OCI-LY3 (cell line): Measurements from ENCODE around the gene MSTO1.
"Not testable (repeated sequence)": the region's sequence is repeated elsewhere in the genome, so short reads cannot be mapped to it uniquely, and the experiment has no call there.

Experiments
- H2AFZ ChIP-seq: fragments of 200-600, 300-600 bp; shearing (Covaris generic); 2 replicates; pipeline ENCODE4 v1.6.0; 2014; ENCODE audit warnings: antibody characterized with exemption, low read depth, low read length
- H3K27ac ChIP-seq: fragments of 200-600, 300-600 bp; sonication (generic); 2 replicates; pipeline ENCODE4 v1.5.1; 2014; ENCODE audit warnings: mild to moderate bottlenecking, low read length, moderate library complexity, mixed read lengths
- H3K27me3 ChIP-seq: fragments of 200-600, 300-600 bp; sonication (generic); 2 replicates; pipeline ENCODE4 v1.6.1; 2014; ENCODE audit warnings: low read depth, low read length, mixed read lengths
- H3K36me3 ChIP-seq: fragments of 200-600, 300-600 bp; sonication (generic); replicated peaks from 2 replicates; pipeline ENCODE3; 2014; ENCODE audit warnings: low read depth, low read length, mixed read lengths
- H3K4me1 ChIP-seq: fragments of 300-600, 200-600 bp; sonication (generic); 2 replicates; pipeline ENCODE4 v1.6.1; 2014; ENCODE audit warnings: low read length, mixed read lengths
- H3K4me2 ChIP-seq: fragments of 200-600, 300-600 bp; sonication (generic); 2 replicates; pipeline ENCODE4 v1.6.1; 2014; ENCODE audit warnings: low read length, mixed read lengths
- H3K4me3 ChIP-seq: fragments of 300-600, 200-600 bp; sonication (generic); 2 replicates; pipeline ENCODE4 v1.5.1; 2014; ENCODE audit warnings: antibody characterized with exemption, mild to moderate bottlenecking, low read length, moderate library complexity
- H3K79me2 ChIP-seq: fragments of 300-600, 200-600 bp; shearing (Covaris generic); 2 replicates; pipeline ENCODE4 v1.6.1; 2014; ENCODE audit warnings: mild to moderate bottlenecking, low read length, mixed read lengths
- H3K9ac ChIP-seq: fragments of 300-600, 200-600 bp; shearing (Covaris generic); 2 replicates; pipeline ENCODE4 v1.6.0; 2014; ENCODE audit warnings: mild to moderate bottlenecking, low read length, moderate library complexity
- H3K9me3 ChIP-seq: fragments of 200-600, 300-600 bp; shearing (Covaris generic); 2 replicates; pipeline ENCODE4 v1.6.1; 2014; ENCODE audit warnings: low read length, mixed read lengths; ENCODE audit not compliant: insufficient read depth
- H4K20me1 ChIP-seq: fragments of 200-600, 300-600 bp; sonication (generic); 2 replicates; pipeline ENCODE4 v1.6.1; 2016; ENCODE audit warnings: low read length, mixed read lengths; ENCODE audit not compliant: insufficient read depth
- CTCF ChIP-seq: fragments of 200-600, 300-600 bp; sonication (generic); IDR thresholded peaks from 2 replicates; pipeline ENCODE4 v1.5.1; 2014; ENCODE audit warnings: antibody characterized with exemption, low read length, low read depth
- EZH2phosphoT487 ChIP-seq: fragments of 200-600 bp; shearing (Covaris generic); IDR thresholded peaks from 2 replicates; pipeline ENCODE4 v1.6.1; 2018; ENCODE audit warnings: antibody characterized with exemption, mixed run types, low read depth

Gene MSTO1

GRCh38 chr1:155609515-155610256 is at the start of gene MSTO1:
TSS of gene MSTO1 (plus strand) at chr1:155610218. CDS start at chr1:155610249, 31 bp downstream.
- H3K4me3 ChIP-seq = peak within 1 kb of the TSS; percentile 79
- peak within 1 kb of the TSS; percentile 67 for H3K4me2 ChIP-seq
- TF ChIP-seq CTCF = no peak
- no peak for TF ChIP-seq EZH2phosphoT487
- no peaks in the 10 kb centered on the region for H3K4me1 ChIP-seq
- H3K9ac ChIP-seq = peak within 1 kb of the TSS; percentile 74
- H2AFZ ChIP-seq = peak within 1 kb of the TSS; percentile 54
- no peaks in the 10 kb centered on the region for H3K9me3 ChIP-seq
- H3K79me2 ChIP-seq = no peaks in the 10 kb centered on the region
- no peaks in the 10 kb centered on the region for H3K27me3 ChIP-seq
- H3K27ac ChIP-seq = peak within 1 kb of the TSS; percentile 76
- peaks cover 3% of the 10 kb centered on the region for H3K36me3 ChIP-seq
- H4K20me1 ChIP-seq = no peaks in the 10 kb centered on the region

GRCh38 chr1:155561779-155562580 is 48.0 kb upstream of the MSTO1 start:
- Histone ChIP-seq H2AFZ (peak overlapping the region; percentile 56; the same call in 1 of the 2 replicates), H3K27ac (peak overlapping the region; percentile 77)

GRCh38 chr1:155562581-155563376 is 47.2 kb upstream of the MSTO1 start, which contains the start of gene ASH1L:
TSS of gene ASH1L (minus strand) at chr1:155562803. CDS start at chr1:155521519, 41,284 bp downstream.
- Histone ChIP-seq H3K36me3 (peaks cover 22% of the 10 kb centered on the region), H3K27me3 (no peaks in the 10 kb centered on the region), H3K9me3 (no peaks in the 10 kb centered on the region), H3K4me3 (peak within 1 kb of the TSS; percentile 81), H3K4me1 (peaks cover 12% of the 10 kb centered on the region), H4K20me1 (peaks cover 28% of the 10 kb centered on the region), H2AFZ (peak within 1 kb of the TSS; percentile 85), H3K27ac (peak within 1 kb of the TSS; percentile 77), H3K9ac (peak within 1 kb of the TSS; percentile 88), H3K79me2 (peaks cover 94% of the 10 kb centered on the region), H3K4me2 (peak within 1 kb of the TSS; percentile 83)
- TF ChIP-seq CTCF (no peak), EZH2phosphoT487 (no peak)

More at GRCh38 chr1:155561779-155562580, 48.0 kb upstream of the MSTO1 start:
- H3K36me3 ChIP-seq = peaks cover 22% of the 10 kb centered on the region
- peak overlapping the region; percentile 81 for H3K4me3 ChIP-seq
- peaks cover 96% of the 10 kb centered on the region for H3K79me2 ChIP-seq
- peaks cover 12% of the 10 kb centered on the region for H3K4me1 ChIP-seq
- peak overlapping the region; percentile 51 for H3K4me2 ChIP-seq
- not testable (repeated sequence) for H3K27me3 ChIP-seq, H3K9me3 ChIP-seq
- H3K9ac ChIP-seq = peak overlapping the region; percentile 88
- H4K20me1 ChIP-seq = peaks cover 33% of the 10 kb centered on the region

GRCh38 chr1:155563377-155564022 is 46.5 kb upstream of the MSTO1 start:
- peak overlapping the region; percentile 77 for H3K27ac ChIP-seq
- peaks cover 17% of the 10 kb centered on the region for H3K36me3 ChIP-seq
- peaks cover 12% of the 10 kb centered on the region for H3K4me1 ChIP-seq
- H3K4me3 ChIP-seq = peak overlapping the region; percentile 81
- not testable (repeated sequence) for H3K27me3 ChIP-seq, H2AFZ ChIP-seq, H3K9me3 ChIP-seq
- H3K79me2 ChIP-seq = peaks cover 93% of the 10 kb centered on the region
- peaks cover 21% of the 10 kb centered on the region for H4K20me1 ChIP-seq
- peak overlapping the region; percentile 88 for H3K9ac ChIP-seq
- H3K4me2 ChIP-seq = peak overlapping the region; percentile 83
